ENCODE measurements around the gene PARD3.

DNA sequence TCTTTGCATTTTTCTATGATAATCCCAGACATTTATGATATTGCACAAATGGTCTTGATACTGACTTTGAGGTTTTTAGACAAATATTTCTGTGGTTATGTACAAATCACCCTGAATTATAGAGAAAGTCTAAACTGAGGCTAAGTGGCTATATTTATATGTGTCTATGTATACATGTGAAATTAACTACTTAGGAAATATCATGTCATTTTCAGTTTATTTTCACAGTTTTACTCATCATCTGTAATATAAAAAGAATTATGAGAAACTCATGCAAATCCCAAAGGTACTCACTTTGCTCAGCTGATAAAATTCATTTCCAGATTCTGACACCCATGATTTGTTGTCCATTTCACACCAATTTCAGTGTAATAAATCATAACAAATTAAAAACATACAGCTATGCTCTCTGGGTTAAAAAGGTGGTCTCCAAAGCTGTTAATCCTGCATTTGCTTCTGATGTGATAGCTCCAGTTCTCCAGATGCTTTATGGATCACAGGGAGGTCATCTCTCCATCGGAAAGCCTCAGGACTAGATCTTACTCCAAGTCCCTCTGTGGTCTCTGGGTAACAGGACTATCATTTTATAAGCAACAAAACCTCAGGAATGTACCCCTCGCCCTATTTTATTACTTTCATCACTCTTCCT is 673.9 kb downstream of the PARD3 start:
- TF ChIP-seq, protein P1, sequence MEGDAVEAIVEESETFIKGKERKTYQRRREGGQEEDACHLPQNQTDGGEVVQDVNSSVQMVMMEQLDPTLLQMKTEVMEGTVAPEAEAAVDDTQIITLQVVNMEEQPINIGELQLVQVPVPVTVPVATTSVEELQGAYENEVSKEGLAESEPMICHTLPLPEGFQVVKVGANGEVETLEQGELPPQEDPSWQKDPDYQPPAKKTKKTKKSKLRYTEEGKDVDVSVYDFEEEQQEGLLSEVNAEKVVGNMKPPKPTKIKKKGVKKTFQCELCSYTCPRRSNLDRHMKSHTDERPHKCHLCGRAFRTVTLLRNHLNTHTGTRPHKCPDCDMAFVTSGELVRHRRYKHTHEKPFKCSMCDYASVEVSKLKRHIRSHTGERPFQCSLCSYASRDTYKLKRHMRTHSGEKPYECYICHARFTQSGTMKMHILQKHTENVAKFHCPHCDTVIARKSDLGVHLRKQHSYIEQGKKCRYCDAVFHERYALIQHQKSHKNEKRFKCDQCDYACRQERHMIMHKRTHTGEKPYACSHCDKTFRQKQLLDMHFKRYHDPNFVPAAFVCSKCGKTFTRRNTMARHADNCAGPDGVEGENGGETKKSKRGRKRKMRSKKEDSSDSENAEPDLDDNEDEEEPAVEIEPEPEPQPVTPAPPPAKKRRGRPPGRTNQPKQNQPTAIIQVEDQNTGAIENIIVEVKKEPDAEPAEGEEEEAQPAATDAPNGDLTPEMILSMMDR (IDR thresholded peaks at IDR 0.05) = no peak
- no peak for TF ChIP-seq POLR2AphosphoS5 (IDR thresholded peaks at IDR 0.05)
